Gastroesophageal sphincter (tissue), 4 donors: ENCODE data around the gene HTRA3. TPM values are rescaled to one million over a fixed set of nuclear protein-coding genes. Genes with fewer than 3 reads are reported as not detected.

Experiments used
- ATAC-seq: fragments of 150-250 bp; one replicate; pipeline ENCODE4 v1.9.1; 2016; ENCODE audit warnings: mild to moderate bottlenecking, moderate library complexity
- H3K27ac ChIP-seq, 4 donors: fragments of 200-600 bp; sonication (generic) in 3 of 4; 1 replicate in 3 of 4; 2 replicates in 1 of 4; pipeline ENCODE4 v1.5.1; 2016 to 2019
- H3K27me3 ChIP-seq: fragments of 200-600 bp; sonication (generic); one replicate; pipeline ENCODE4 v1.5.1; 2019
- H3K36me3 ChIP-seq, 2 donors: fragments of 200-600 bp; sonication (generic); one replicate each; pipeline ENCODE4 v1.5.1; 2019; ENCODE audit warnings: control low read depth in 1 of 2
- H3K4me1 ChIP-seq, 3 donors: fragments of 200-600 bp; sonication (generic); 1 replicate in 2 of 3; 2 replicates in 1 of 3; pipeline ENCODE4 v1.5.1; 2016 to 2019; ENCODE audit warnings: control low read depth in 2 of 3
- H3K4me3 ChIP-seq, 2 donors: fragments of 200-600 bp; sonication (generic); one replicate each; pipeline ENCODE4 v1.5.1; 2019; ENCODE audit warnings: mild to moderate bottlenecking in 1 of 2, moderate library complexity in 1 of 2
- H3K9me3 ChIP-seq, 3 donors: fragments of 200-600 bp; sonication (generic); one replicate each; pipeline ENCODE4 v1.5.1; 2017 to 2019; ENCODE audit warnings: control low read depth in 2 of 3
- EP300 ChIP-seq: sonication (generic); formaldehyde crosslinking; IDR thresholded peaks from one replicate; pipeline ENCODE4 v1.6.1; 2017; ENCODE audit warnings: antibody characterized with exemption, mild to moderate bottlenecking
- POLR2A ChIP-seq, 2 donors: fragments of 450-650 bp; IDR thresholded peaks; one replicate each; pipeline ENCODE4 v1.6.1; 2017; ENCODE audit warnings: antibody characterized with exemption in 2 of 2, mild to moderate bottlenecking in 2 of 2, moderate library complexity in 1 of 2
- POLR2AphosphoS5 ChIP-seq: sonication (generic); formaldehyde crosslinking; IDR thresholded peaks from one replicate; pipeline ENCODE4 v1.6.1; 2017; ENCODE audit warnings: antibody characterized with exemption
- WGBS, 2 donors: methylation state at CpG; one replicate each; pipeline ENCODE4 v1.1.5; 2018; ENCODE audit warnings: low coverage in 1 of 2; 5-methylcytosine and 5-hydroxymethylcytosine counted together
- total RNA-seq, 4 donors: library from RNA; depleted of rRNA; stranded (reverse); fragments of >200 nt; gene quantifications; one replicate each; pipeline ENCODE4 v1.1.0, GENCODE V29; 2016
- TF ChIP-seq, protein P1 (sequence below), 4 experiments: fragments of 200-600 bp in 2 of 4; fragments of 450-650 bp in 2 of 4; sonication (generic) in 1 of 4; IDR thresholded peaks; one replicate each; pipeline ENCODE4 v1.5.1; 2017 to 2019; ENCODE audit warnings: antibody characterized with exemption in 4 of 4, mild to moderate bottlenecking in 2 of 4, moderate library complexity in 2 of 4

The HTRA3 gene
- total RNA-seq, 4 donors from 2014 or later = 30.2 to 80.5 (median 59.9) TPM

GRCh38 chr4:8240211-8241041 is 29.1 kb upstream of the HTRA3 start:
- Histone ChIP-seq H3K4me3 (no peak overlapping the region), H3K36me3 (peaks cover 0 to 20% of the 10 kb centered on the region in 2 donors), H3K27me3 (no peaks in the 10 kb centered on the region), H3K4me1 (peaks cover 0 to 13% (median 6%) of the 10 kb centered on the region in 3 donors), H3K27ac (no peak overlapping the region), H3K9me3 (no peaks in the 10 kb centered on the region)
- TF ChIP-seq EP300 = no peak
- TF ChIP-seq, protein P1, sequence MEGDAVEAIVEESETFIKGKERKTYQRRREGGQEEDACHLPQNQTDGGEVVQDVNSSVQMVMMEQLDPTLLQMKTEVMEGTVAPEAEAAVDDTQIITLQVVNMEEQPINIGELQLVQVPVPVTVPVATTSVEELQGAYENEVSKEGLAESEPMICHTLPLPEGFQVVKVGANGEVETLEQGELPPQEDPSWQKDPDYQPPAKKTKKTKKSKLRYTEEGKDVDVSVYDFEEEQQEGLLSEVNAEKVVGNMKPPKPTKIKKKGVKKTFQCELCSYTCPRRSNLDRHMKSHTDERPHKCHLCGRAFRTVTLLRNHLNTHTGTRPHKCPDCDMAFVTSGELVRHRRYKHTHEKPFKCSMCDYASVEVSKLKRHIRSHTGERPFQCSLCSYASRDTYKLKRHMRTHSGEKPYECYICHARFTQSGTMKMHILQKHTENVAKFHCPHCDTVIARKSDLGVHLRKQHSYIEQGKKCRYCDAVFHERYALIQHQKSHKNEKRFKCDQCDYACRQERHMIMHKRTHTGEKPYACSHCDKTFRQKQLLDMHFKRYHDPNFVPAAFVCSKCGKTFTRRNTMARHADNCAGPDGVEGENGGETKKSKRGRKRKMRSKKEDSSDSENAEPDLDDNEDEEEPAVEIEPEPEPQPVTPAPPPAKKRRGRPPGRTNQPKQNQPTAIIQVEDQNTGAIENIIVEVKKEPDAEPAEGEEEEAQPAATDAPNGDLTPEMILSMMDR (IDR thresholded peaks at IDR 0.05) = no peak
- TF ChIP-seq POLR2A (IDR thresholded peaks at IDR 0.05) = no peak
- TF ChIP-seq POLR2AphosphoS5 = no peak
- 81 to 85% methylated on average over 3 to 7 of the region's 26 CpGs for WGBS, 2 donors
- no peak for ATAC-seq

- no peak for TF ChIP-seq EP300
- TF ChIP-seq, protein P1 (IDR thresholded peaks at IDR 0.05) = no peak
- no peak for TF ChIP-seq POLR2AphosphoS5
- TF ChIP-seq POLR2A (IDR thresholded peaks at IDR 0.05) = no peak
- H3K4me1 ChIP-seq = peaks cover 0 to 13% (median 6%) of the 10 kb centered on the region in 3 donors
- no peaks in the 10 kb centered on the region for H3K27me3 ChIP-seq
- H3K27ac ChIP-seq = no peak overlapping the region
- 62 to 93% methylated on average over 2 to 3 of the region's 14 CpGs for WGBS, 2 donors
- peaks cover 0 to 11% of the 10 kb centered on the region in 2 donors for H3K36me3 ChIP-seq
- no peak for ATAC-seq
- H3K9me3 ChIP-seq = no peaks in the 10 kb centered on the region
- H3K4me3 ChIP-seq = no peak overlapping the region
These were observed 28.3 kb upstream of the HTRA3 start for GRCh38 chr4:8241211-8241779.

DNA sequence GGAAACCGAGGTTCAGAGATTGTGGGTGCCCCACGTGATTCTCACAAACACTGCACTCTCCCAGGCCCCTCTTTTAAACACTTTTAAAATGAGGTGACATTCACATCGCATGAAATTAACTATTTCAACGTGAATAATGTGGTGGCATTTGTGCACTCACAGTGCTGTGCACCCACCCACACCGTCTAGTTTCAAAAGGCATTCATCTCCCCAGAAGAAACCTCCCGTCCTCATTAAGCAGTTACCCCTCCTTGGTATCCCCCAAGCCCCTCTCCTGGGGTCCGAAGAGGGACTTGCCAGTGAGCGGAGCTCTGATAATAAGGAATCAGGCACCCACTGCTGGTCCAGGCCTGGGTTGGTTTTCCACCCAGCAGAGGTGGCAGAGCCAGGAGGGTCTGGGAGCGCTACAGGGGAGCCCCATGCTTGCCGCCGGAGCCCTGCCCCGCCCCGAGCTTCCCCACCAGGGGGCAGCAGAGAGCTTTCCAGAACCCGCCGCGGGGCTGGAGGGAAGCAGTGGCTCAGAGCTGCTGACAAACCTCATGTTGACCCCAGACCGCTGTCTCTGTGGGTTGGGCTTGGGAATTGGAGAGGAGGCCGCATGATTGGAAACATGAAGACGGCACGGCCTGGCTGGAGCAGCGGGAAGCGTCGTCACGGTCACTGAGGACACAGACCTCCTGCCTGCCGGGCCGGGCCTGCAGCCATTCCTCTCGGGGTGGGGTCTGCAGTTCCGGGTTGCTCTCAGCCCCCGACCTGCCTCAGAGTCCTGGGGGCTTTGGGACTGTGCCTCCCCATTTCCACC is 27.5 kb upstream of the HTRA3 start:
- Histone ChIP-seq H3K27me3 (no peaks in the 10 kb centered on the region), H3K4me3 (no peak overlapping the region), H3K9me3 (no peaks in the 10 kb centered on the region), H3K36me3 (peaks cover 0 to 3% of the 10 kb centered on the region in 2 donors), H3K4me1 (peaks cover 0 to 13% (median 6%) of the 10 kb centered on the region in 3 donors), H3K27ac (peak overlapping the region in 3 of 4 donors; percentile 35 to 50 (median 48))
- TF ChIP-seq EP300 = no peak
- TF ChIP-seq, protein P1 (IDR thresholded peaks at IDR 0.05) = peak in 3 of 4 experiments; percentile 95 to 99 (median 97)
- peak; percentile 48 for TF ChIP-seq POLR2AphosphoS5
- peak; percentile 84 for ATAC-seq
- WGBS, 2 donors = 40 to 57% methylated on average over 7 to 8 of the region's 29 CpGs

DNA sequence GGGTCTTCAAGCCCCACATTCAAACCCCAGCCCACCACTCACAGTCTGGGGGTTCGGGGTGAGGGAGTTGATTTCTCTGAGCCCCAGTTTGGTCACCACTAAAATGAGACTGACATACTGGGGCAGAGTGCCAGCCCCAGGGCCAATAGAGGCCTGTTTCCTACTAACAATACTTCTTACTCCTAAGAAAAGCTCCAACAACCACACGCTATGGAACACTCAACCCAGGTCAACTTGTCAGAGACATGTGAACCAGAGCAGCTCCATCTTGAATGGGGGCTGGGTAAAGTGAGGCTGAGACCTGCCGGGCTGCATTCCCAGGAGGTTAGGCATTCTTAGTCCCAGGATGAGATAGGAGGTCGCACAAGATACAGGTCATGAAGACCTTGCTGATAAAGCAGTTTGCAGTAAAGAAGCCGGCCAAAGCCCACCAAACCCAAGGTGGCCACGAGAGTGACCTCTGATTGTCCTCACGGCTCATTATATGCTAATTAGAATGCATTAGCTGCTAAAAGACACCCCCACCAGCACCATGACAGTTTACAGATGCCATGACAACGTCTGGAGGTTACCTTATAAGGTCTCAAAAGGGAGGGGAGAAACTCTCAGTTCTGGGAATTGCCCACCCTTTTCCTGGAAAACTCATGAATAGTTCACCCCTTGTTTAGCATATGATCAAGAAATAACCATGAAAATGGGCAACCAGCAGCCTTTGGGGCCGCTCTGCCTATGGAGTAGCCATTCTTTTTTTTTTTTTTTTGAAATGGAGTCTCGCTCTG is 26.6 kb upstream of the HTRA3 start:
- no peaks in the 10 kb centered on the region for H3K27me3 ChIP-seq
- no peak overlapping the region for H3K4me3 ChIP-seq
- ATAC-seq = no peak
- peak overlapping the region in 3 of 4 donors; percentile 35 to 50 (median 48) for H3K27ac ChIP-seq
- H3K36me3 ChIP-seq = no peaks in the 10 kb centered on the region
- peaks cover 0 to 13% (median 6%) of the 10 kb centered on the region in 3 donors for H3K4me1 ChIP-seq
- TF ChIP-seq POLR2A (IDR thresholded peaks at IDR 0.05) (no peak), POLR2AphosphoS5 (no peak), EP300 (no peak)
- TF ChIP-seq, protein P1 (IDR thresholded peaks at IDR 0.05) = no peak
- no peaks in the 10 kb centered on the region for H3K9me3 ChIP-seq
- 77 to 87% methylated on average over 5 to 6 of the region's 10 CpGs for WGBS, 2 donors
